H9 (cell line): ENCODE measurements around the gene SNX25. TPM values are rescaled to one million over a fixed set of nuclear protein-coding genes. Genes with fewer than 3 reads are reported as not detected.

Experiments
- DNase-seq: peaks from one replicate; pipeline ENCODE4 v3.0.0-alpha.2; 2017
- H2AFZ ChIP-seq: one replicate; pipeline ENCODE4 v1.6.1; 2013; ENCODE audit warnings: mild to moderate bottlenecking, low read length, control low read depth, moderate library complexity
- H2AK5ac ChIP-seq: 2 replicates; pipeline ENCODE4 v1.6.1; 2013; ENCODE audit warnings: low read length, control low read depth, mixed read lengths; ENCODE audit not compliant: insufficient read length
- H2BK120ac ChIP-seq: one replicate; pipeline ENCODE4 v1.6.1; 2013; ENCODE audit warnings: low read depth, mild to moderate bottlenecking, low read length, control low read depth, inconsistent platforms; ENCODE audit not compliant: poor library complexity, severe bottlenecking
- H2BK12ac ChIP-seq: 2 replicates; pipeline ENCODE4 v1.6.1; 2013; ENCODE audit warnings: low read length, control low read depth, mixed read lengths, low read depth; ENCODE audit not compliant: insufficient read length
- H2BK15ac ChIP-seq: 2 replicates; pipeline ENCODE4 v1.6.1; 2013; ENCODE audit warnings: low read depth, low read length, control low read depth
- H2BK20ac ChIP-seq: one replicate; pipeline ENCODE4 v1.6.1; 2013; ENCODE audit warnings: low read depth, mild to moderate bottlenecking, low read length, control low read depth, inconsistent platforms; ENCODE audit not compliant: poor library complexity, severe bottlenecking
- H2BK5ac ChIP-seq: 2 replicates; pipeline ENCODE4 v1.6.1; 2013; ENCODE audit warnings: low read length, control low read depth, mixed read lengths; ENCODE audit not compliant: insufficient read length
- H3K14ac ChIP-seq: 2 replicates; pipeline ENCODE4 v1.6.1; 2013; ENCODE audit warnings: low read length, control low read depth; ENCODE audit not compliant: insufficient read depth
- H3K18ac ChIP-seq: 2 replicates; pipeline ENCODE4 v1.6.1; 2013; ENCODE audit warnings: low read depth, mild to moderate bottlenecking, mixed read lengths, low read length, control low read depth; ENCODE audit not compliant: insufficient read length
- H3K23ac ChIP-seq: 2 replicates; pipeline ENCODE4 v1.6.1; 2013; ENCODE audit warnings: low read length, control low read depth, mixed read lengths, low read depth; ENCODE audit not compliant: insufficient read length
- H3K23me2 ChIP-seq: 2 replicates; pipeline ENCODE4 v1.6.1; 2013; ENCODE audit warnings: low read depth, mild to moderate bottlenecking, mixed read lengths, low read length, control low read depth; ENCODE audit not compliant: insufficient read length, poor library complexity, severe bottlenecking
- H3K27ac ChIP-seq: 2 replicates; pipeline ENCODE4 v1.5.1; 2013; ENCODE audit warnings: low read length, control low read depth, mixed read lengths, low read depth; ENCODE audit not compliant: insufficient read length
- H3K27me3 ChIP-seq: 2 replicates; pipeline ENCODE4 v1.6.1; 2013; ENCODE audit warnings: low read length, control low read depth, inconsistent platforms; ENCODE audit not compliant: insufficient read depth
- H3K4ac ChIP-seq: 2 replicates; pipeline ENCODE4 v1.6.1; 2013; ENCODE audit warnings: low read depth, mild to moderate bottlenecking, control low read depth, inconsistent platforms, low read length, moderate library complexity
- H3K4me1 ChIP-seq: 2 replicates; pipeline ENCODE4 v1.6.1; 2013; ENCODE audit warnings: low read length, control low read depth, inconsistent platforms; ENCODE audit not compliant: insufficient read depth
- H3K4me2 ChIP-seq: 2 replicates; pipeline ENCODE4 v1.6.1; 2013; ENCODE audit warnings: low read length, control low read depth, mixed read lengths; ENCODE audit not compliant: insufficient read length, insufficient read depth
- H3K56ac ChIP-seq: 2 replicates; pipeline ENCODE4 v1.6.1; 2013; ENCODE audit warnings: low read depth, mild to moderate bottlenecking, mixed read lengths, low read length, control low read depth; ENCODE audit not compliant: insufficient read length
- H3K79me1 ChIP-seq: 2 replicates; pipeline ENCODE4 v1.6.1; 2013; ENCODE audit warnings: low read depth, mild to moderate bottlenecking, moderate library complexity, low read length, control low read depth, inconsistent platforms; ENCODE audit not compliant: insufficient read depth, poor library complexity, severe bottlenecking
- H3K79me2 ChIP-seq: 2 replicates; pipeline ENCODE4 v1.6.1; 2013; ENCODE audit warnings: low read length, control low read depth, inconsistent platforms; ENCODE audit not compliant: insufficient read depth
- H3K9ac ChIP-seq: 2 replicates; pipeline ENCODE4 v1.6.1; 2013; ENCODE audit warnings: low read length, control low read depth, mixed read lengths; ENCODE audit not compliant: insufficient read length; ENCODE audit errors: extremely low read depth
- H3K9me3 ChIP-seq: one replicate; pipeline ENCODE4 v1.6.1; 2013; ENCODE audit warnings: low read depth, low read length, inconsistent platforms; ENCODE audit not compliant: control insufficient read depth
- H3T11ph ChIP-seq: one replicate; pipeline ENCODE4 v1.6.1; 2013; ENCODE audit warnings: mild to moderate bottlenecking, low read length, control low read depth, inconsistent platforms
- H4K20me1 ChIP-seq: one replicate; pipeline ENCODE4 v1.6.1; 2013; ENCODE audit not compliant: control insufficient read depth, insufficient read length, insufficient read depth
- H4K5ac ChIP-seq: 2 replicates; pipeline ENCODE4 v1.6.1; 2013; ENCODE audit warnings: low read depth, mild to moderate bottlenecking, mixed read lengths, low read length, control low read depth; ENCODE audit not compliant: insufficient read length
- H4K8ac ChIP-seq: replicated peaks from 2 replicates; pipeline ENCODE4 v1.6.1; 2013; ENCODE audit warnings: low read length, control low read depth, mixed read lengths, low read depth; ENCODE audit not compliant: insufficient read length
- H4K91ac ChIP-seq: 2 replicates; pipeline ENCODE4 v1.6.1; 2013; ENCODE audit warnings: low read depth, mild to moderate bottlenecking, moderate library complexity, mixed read lengths, low read length, control low read depth; ENCODE audit not compliant: insufficient read length
- H3K27ac Mint-ChIP-seq, 3 experiments: 2 replicates in 2 of 3; 3 replicates in 1 of 3; pipeline ENCODE4 v1.8.0; 2020 to 2021; ENCODE audit warnings: mixed read lengths in 3 of 3, mild to moderate bottlenecking in 1 of 3, moderate library complexity in 1 of 3
- H3K27me3 Mint-ChIP-seq: 2 replicates; pipeline ENCODE4 v1.8.0; 2021; ENCODE audit warnings: low read depth, mild to moderate bottlenecking, moderate library complexity, mixed read lengths
- H3K36me3 Mint-ChIP-seq, 3 experiments: 2 replicates in 2 of 3; 3 replicates in 1 of 3; pipeline ENCODE4 v1.8.0; 2020 to 2021; ENCODE audit warnings: low read depth in 3 of 3, mixed read lengths in 3 of 3; ENCODE audit not compliant: insufficient read depth in 1 of 3
- H3K4me1 Mint-ChIP-seq, 2 experiments: 2 replicates each; pipeline ENCODE4 v1.8.0; 2020; ENCODE audit warnings: mixed read lengths in 2 of 2
- H3K4me3 Mint-ChIP-seq, 2 experiments: 2 replicates in 1 of 2; 3 replicates in 1 of 2; pipeline ENCODE4 v1.8.0; 2020 to 2021; ENCODE audit warnings: mild to moderate bottlenecking in 2 of 2, mixed read lengths in 2 of 2, moderate library complexity in 1 of 2
- H3K9me3 Mint-ChIP-seq, 2 experiments: 2 replicates in 1 of 2; 3 replicates in 1 of 2; pipeline ENCODE4 v1.8.0; 2020; ENCODE audit warnings: mild to moderate bottlenecking in 2 of 2, mixed read lengths in 2 of 2, moderate library complexity in 1 of 2
- CTCF ChIP-seq: fragments of 200-600 bp; sonication (generic); conservative IDR thresholded peaks from 3 replicates; pipeline ENCODE4 v1.8.0; 2021; ENCODE audit warnings: antibody characterized with exemption, mild to moderate bottlenecking
- WGBS: extraction: QIAGEN DNeasy Blood & Tissue Kit; methylation state at CpG from one replicate; pipeline ENCODE4 v1.1.7; 2013; ENCODE audit warnings: missing lambda C conversion rate, low lambda C conversion rate, mixed read lengths; ENCODE audit not compliant: insufficient read length; ENCODE audit errors: extremely low coverage; 5-methylcytosine and 5-hydroxymethylcytosine counted together
- total RNA-seq: library from RNA; stranded (reverse); gene quantifications from 2 replicates; pipeline ENCODE4 v1.2.1, GENCODE V29; 2021

Gene SNX25
- total RNA-seq, 1 experiment from 2014 or later = 28.2 TPM

- Histone ChIP-seq H3K4ac (no peak overlapping the region), H4K20me1 (no peaks in the 10 kb centered on the region), H3K18ac (no peak overlapping the region), H2BK20ac (no peak overlapping the region), H3K9ac (no peak overlapping the region), H3K56ac (no peak overlapping the region), H2BK5ac (no peak overlapping the region), H3K14ac (no peak overlapping the region), H3T11ph (no peak overlapping the region), H4K5ac (no peak overlapping the region), H2AK5ac (no peak overlapping the region), H3K9me3 (no peaks in the 10 kb centered on the region), H4K8ac (no peak overlapping the region), H3K79me2 (no peaks in the 10 kb centered on the region), H3K4me2 (no peak overlapping the region), H2AFZ (no peak overlapping the region), H3K27ac (no peak overlapping the region), H3K27me3 (no peaks in the 10 kb centered on the region), H2BK15ac (no peak overlapping the region), H2BK120ac (no peak overlapping the region), H4K91ac (no peak overlapping the region), H3K79me1 (no peaks in the 10 kb centered on the region), H3K23me2 (no peaks in the 10 kb centered on the region), H2BK12ac (no peak overlapping the region), H3K23ac (no peak overlapping the region), H3K4me1 (no peaks in the 10 kb centered on the region)
- peaks cover 0 to 25% (median 19%) of the 10 kb centered on the region in 3 experiments; a peak in 5 of 7 replicates for H3K36me3 Mint-ChIP-seq
- TF ChIP-seq CTCF = no peak
- DNase-seq = no peak
- H3K4me3 Mint-ChIP-seq = no peak overlapping the region
- no CpG with 5 or more reads among the region's 1 CpG for WGBS
- no peak overlapping the region for H3K27ac Mint-ChIP-seq
- H3K4me1 Mint-ChIP-seq = peaks cover 6% of the 10 kb centered on the region in 2 experiments
- no peaks in the 10 kb centered on the region for H3K27me3 Mint-ChIP-seq
- no peaks in the 10 kb centered on the region for H3K9me3 Mint-ChIP-seq
These were observed 56.5 kb downstream of the SNX25 start for GRCh38 chr4:185265942-185266341.
